Neural crest cell (in vitro differentiated cells): ENCODE data around the gene TNIK. TPM values are rescaled to one million over a fixed set of nuclear protein-coding genes. Genes with fewer than 3 reads are reported as not detected.

Experiments used
- DNase-seq: peaks from one replicate; pipeline ENCODE4 v3.0.0; 2021; ENCODE audit warnings: low read depth, mixed read lengths, low spot score
- H3K27ac Mint-ChIP-seq: one replicate; pipeline ENCODE4 v1.8.0; 2021; ENCODE audit warnings: mild to moderate bottlenecking, mixed read lengths; ENCODE audit not compliant: unreplicated experiment
- H3K27me3 Mint-ChIP-seq: 2 replicates; pipeline ENCODE4 v1.8.0; 2021; ENCODE audit warnings: low read depth, mild to moderate bottlenecking, mixed read lengths
- H3K36me3 Mint-ChIP-seq: 2 replicates; pipeline ENCODE4 v1.8.0; 2021; ENCODE audit warnings: low read depth, mild to moderate bottlenecking, mixed read lengths
- H3K4me1 Mint-ChIP-seq: 2 replicates; pipeline ENCODE4 v1.8.0; 2021; ENCODE audit warnings: mixed read lengths
- H3K4me3 Mint-ChIP-seq: one replicate; pipeline ENCODE4 v1.8.0; 2021; ENCODE audit warnings: mild to moderate bottlenecking, mixed read lengths
- H3K9me3 Mint-ChIP-seq: 2 replicates; pipeline ENCODE4 v1.8.0; 2021; ENCODE audit warnings: mixed read lengths
- total RNA-seq: library from RNA; stranded (reverse); gene quantifications from 2 replicates; pipeline ENCODE4 v1.2.1, GENCODE V29; 2021
- TF ChIP-seq, protein P1 (sequence below): fragments of 200-600 bp; sonication (generic); conservative IDR thresholded peaks from 2 replicates; pipeline ENCODE4 v1.5.0; 2021; ENCODE audit warnings: antibody characterized with exemption, mild to moderate bottlenecking

The TNIK gene
- total RNA-seq, 1 donor from 2014 or later, result 32.3 TPM

DNA sequence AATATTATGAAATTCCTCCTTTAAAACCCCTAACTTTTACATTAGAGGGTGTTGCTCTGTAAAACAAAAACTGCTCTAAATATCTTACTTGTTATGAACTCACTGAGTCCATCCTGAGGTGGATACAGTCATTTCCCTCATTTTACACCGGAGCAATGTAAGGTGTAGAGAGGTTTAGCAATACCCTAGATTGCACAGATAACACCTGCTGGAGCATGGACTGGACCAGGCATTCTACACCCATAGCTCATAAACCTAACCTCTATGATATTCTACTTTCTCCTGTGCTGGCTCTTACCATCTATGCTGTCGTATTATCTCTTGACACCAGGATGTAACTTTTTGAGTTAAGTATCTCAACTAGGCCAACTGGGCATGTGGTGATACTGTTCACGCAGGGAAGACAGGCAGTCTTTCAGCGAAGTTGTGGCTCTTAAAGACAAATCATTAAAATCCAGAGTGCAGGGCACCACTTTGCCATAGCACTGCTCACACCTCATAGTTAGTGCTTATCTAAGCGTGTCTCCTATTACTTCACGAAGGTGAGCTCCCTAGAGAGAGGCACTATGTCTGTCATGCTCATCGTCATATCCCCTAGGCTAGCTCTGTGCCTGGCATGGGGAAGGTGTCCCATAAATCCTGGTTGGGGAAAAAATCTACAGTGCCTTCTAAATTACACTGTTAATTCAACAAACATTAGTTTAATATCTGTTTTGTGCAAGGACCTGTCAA, 333.6 kb downstream of the TNIK start:
- Mint-ChIP-seq H3K4me3 (no peak overlapping the region), H3K36me3 (peaks cover 25% of the 10 kb centered on the region), H3K27ac (no peak overlapping the region), H3K27me3 (no peaks in the 10 kb centered on the region), H3K4me1 (peaks cover 43% of the 10 kb centered on the region), H3K9me3 (peaks cover 5% of the 10 kb centered on the region)
- no peak for DNase-seq
- TF ChIP-seq, protein P1, sequence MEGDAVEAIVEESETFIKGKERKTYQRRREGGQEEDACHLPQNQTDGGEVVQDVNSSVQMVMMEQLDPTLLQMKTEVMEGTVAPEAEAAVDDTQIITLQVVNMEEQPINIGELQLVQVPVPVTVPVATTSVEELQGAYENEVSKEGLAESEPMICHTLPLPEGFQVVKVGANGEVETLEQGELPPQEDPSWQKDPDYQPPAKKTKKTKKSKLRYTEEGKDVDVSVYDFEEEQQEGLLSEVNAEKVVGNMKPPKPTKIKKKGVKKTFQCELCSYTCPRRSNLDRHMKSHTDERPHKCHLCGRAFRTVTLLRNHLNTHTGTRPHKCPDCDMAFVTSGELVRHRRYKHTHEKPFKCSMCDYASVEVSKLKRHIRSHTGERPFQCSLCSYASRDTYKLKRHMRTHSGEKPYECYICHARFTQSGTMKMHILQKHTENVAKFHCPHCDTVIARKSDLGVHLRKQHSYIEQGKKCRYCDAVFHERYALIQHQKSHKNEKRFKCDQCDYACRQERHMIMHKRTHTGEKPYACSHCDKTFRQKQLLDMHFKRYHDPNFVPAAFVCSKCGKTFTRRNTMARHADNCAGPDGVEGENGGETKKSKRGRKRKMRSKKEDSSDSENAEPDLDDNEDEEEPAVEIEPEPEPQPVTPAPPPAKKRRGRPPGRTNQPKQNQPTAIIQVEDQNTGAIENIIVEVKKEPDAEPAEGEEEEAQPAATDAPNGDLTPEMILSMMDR, result no peak

DNA sequence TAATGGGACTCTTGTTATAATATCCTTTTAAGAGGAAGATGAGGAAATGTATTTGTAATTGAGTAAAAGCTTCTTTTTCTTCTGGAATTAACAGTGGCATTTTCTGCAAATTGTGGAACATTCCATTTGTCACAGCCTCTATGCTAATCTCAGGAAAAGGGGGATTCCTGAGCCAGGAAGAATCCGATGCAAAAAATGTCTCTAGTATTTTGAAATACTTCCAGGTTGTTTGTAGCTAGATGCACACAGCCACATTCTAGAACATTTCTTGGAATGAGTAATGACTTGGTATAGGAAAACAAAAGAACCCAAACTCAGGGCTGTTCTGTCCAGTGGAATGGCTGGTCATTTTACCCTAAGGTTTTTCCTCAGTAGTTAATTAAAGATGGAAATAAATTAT, 335.2 kb downstream of the TNIK start:
- Mint-ChIP-seq H3K27me3 (no peaks in the 10 kb centered on the region), H3K9me3 (peaks cover 3% of the 10 kb centered on the region), H3K27ac (no peak overlapping the region), H3K36me3 (peaks cover 21% of the 10 kb centered on the region), H3K4me1 (peaks cover 44% of the 10 kb centered on the region), H3K4me3 (no peak overlapping the region)
- DNase-seq, result no peak
- TF ChIP-seq, protein P1, result no peak

DNA sequence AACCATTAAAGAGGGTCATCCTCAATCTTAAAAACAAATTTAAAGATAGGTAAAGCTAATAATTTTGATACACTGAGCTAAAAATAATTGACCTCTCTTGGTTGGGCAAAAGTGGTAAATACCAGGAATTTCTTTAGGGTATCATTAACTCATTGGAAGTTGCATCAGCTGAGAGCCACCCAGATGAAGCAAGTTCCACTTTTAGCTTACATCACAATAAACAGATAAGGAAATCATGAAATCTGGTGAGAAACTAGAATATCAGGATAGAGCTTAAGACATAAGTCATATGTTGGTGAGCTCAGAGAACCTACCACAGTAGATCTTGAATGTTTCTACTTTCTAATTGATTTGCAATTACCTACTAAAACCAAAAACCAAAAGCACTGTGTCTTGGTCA, 336.3 kb downstream of the TNIK start:
- peaks cover 33% of the 10 kb centered on the region for H3K4me1 Mint-ChIP-seq
- TF ChIP-seq, protein P1, result no peak
- H3K9me3 Mint-ChIP-seq, result peaks cover under 1% of the 10 kb centered on the region
- H3K4me3 Mint-ChIP-seq, result no peak overlapping the region
- no peaks in the 10 kb centered on the region for H3K27me3 Mint-ChIP-seq
- no peak overlapping the region for H3K27ac Mint-ChIP-seq
- no peak for DNase-seq
- peaks cover 19% of the 10 kb centered on the region for H3K36me3 Mint-ChIP-seq

DNA sequence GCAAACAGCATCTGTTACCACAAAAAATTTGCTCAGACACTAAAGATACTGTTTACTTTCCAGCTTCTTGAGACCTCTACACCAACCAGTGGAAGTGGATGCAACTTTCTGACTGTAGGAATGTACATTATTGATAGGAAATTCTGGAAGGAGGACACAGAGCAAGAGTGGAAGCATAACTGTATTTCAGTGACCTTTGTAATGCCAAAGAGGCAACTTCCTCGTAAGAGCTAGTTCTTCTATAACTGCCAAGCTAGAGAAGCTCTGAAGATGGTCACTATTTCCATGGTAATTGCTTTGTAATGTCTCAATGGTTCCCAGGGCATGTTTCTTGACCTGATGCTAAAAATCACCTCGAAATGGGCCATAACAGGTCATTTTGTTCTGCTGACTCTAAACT, 337.3 kb downstream of the TNIK start:
- TF ChIP-seq, protein P1, result no peak
- Mint-ChIP-seq H3K9me3 (no peaks in the 10 kb centered on the region), H3K27me3 (no peaks in the 10 kb centered on the region), H3K4me3 (peak overlapping the region; percentile 44), H3K27ac (peak overlapping the region; percentile 70), H3K4me1 (peaks cover 32% of the 10 kb centered on the region), H3K36me3 (peaks cover 18% of the 10 kb centered on the region)
- no peak for DNase-seq

DNA sequence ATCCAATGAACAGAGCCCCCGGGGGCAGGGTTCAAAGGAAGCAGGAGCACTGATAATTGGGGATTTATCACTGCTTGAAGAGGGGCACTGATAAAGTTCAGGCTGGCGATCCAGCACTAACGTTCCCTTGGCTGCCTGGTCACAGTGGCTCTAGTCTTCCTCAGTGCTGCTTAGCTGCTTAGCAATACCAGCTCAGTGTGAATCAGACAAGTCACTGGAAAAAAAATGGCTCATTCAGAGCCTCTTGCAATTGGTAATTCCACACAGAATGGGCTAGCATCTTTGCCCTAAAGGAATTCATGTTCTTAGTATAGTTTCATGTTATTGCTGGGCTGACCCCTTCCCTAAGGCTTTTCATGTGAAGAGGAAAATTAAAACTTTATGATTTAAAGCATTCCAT, 338.0 kb downstream of the TNIK start:
- no peaks in the 10 kb centered on the region for H3K27me3 Mint-ChIP-seq
- TF ChIP-seq, protein P1, result no peak
- H3K27ac Mint-ChIP-seq, result peak overlapping the region; percentile 91
- peak; percentile 6 for DNase-seq
- H3K4me3 Mint-ChIP-seq, result peak overlapping the region; percentile 69
- H3K36me3 Mint-ChIP-seq, result peaks cover 19% of the 10 kb centered on the region
- H3K9me3 Mint-ChIP-seq, result no peaks in the 10 kb centered on the region
- H3K4me1 Mint-ChIP-seq, result peaks cover 32% of the 10 kb centered on the region
